ENCODE results near the gene NCAPD3.
"Not testable (repeated sequence)": the region's sequence is repeated elsewhere in the genome, so short reads cannot be mapped to it uniquely, and the experiment has no call there.

NCAPD3 gene

GRCh38 chr11:134188092-134188491, 35.7 kb downstream of the NCAPD3 start:
- H3K27ac ChIP-seq (ENCODE audit: low read depth, low read length); H3K4me1 ChIP-seq (ENCODE audit: control insufficient read depth, insufficient read depth, low read length); H3K9ac ChIP-seq (ENCODE audit: low read depth, low read length); H3K27me3 ChIP-seq (ENCODE audit: control insufficient read depth, insufficient read depth, low read length); H3K4me3 ChIP-seq (ENCODE audit: low read depth, low read length): not testable (repeated sequence)
- H3K36me3 ChIP-seq (ENCODE audit: control insufficient read depth, insufficient read depth, low read length): peaks cover 96% of the 10 kb centered on the region
- peaks cover 12% of the 10 kb centered on the region for H3K9me3 ChIP-seq (ENCODE audit: control insufficient read depth, insufficient read depth, low read length)

- no peak overlapping the region for H3K9ac ChIP-seq (ENCODE audit: low read depth, low read length)
- H3K4me1 ChIP-seq (ENCODE audit: control insufficient read depth, insufficient read depth, low read length): no peaks in the 10 kb centered on the region
- no peaks in the 10 kb centered on the region for H3K9me3 ChIP-seq (ENCODE audit: control insufficient read depth, insufficient read depth, low read length)
- no peak overlapping the region for H3K4me3 ChIP-seq (ENCODE audit: low read depth, low read length)
- H3K27ac ChIP-seq (ENCODE audit: low read depth, low read length): no peak overlapping the region
- H3K27me3 ChIP-seq (ENCODE audit: control insufficient read depth, insufficient read depth, low read length): no peaks in the 10 kb centered on the region
- peaks cover 95% of the 10 kb centered on the region for H3K36me3 ChIP-seq (ENCODE audit: control insufficient read depth, insufficient read depth, low read length)
These were observed 42.1 kb downstream of the NCAPD3 start for GRCh38 chr11:134181707-134182106.

- peaks cover 18% of the 10 kb centered on the region for H3K9me3 ChIP-seq (ENCODE audit: control insufficient read depth, insufficient read depth, low read length)
- no peak overlapping the region for H3K4me3 ChIP-seq (ENCODE audit: low read depth, low read length)
- no peak overlapping the region for H3K27ac ChIP-seq (ENCODE audit: low read depth, low read length)
- peaks cover 97% of the 10 kb centered on the region for H3K36me3 ChIP-seq (ENCODE audit: control insufficient read depth, insufficient read depth, low read length)
- no peaks in the 10 kb centered on the region for H3K4me1 ChIP-seq (ENCODE audit: control insufficient read depth, insufficient read depth, low read length)
- H3K27me3 ChIP-seq (ENCODE audit: control insufficient read depth, insufficient read depth, low read length): no peaks in the 10 kb centered on the region
- no peak overlapping the region for H3K9ac ChIP-seq (ENCODE audit: low read depth, low read length)
These were observed 45.6 kb downstream of the NCAPD3 start for GRCh38 chr11:134178032-134178674.

GRCh38 chr11:134176284-134176683, 47.5 kb downstream of the NCAPD3 start:
- H3K27ac ChIP-seq (ENCODE audit: low read depth, low read length): no peak overlapping the region
- H3K4me1 ChIP-seq (ENCODE audit: control insufficient read depth, insufficient read depth, low read length): no peaks in the 10 kb centered on the region
- peaks cover 36% of the 10 kb centered on the region for H3K9me3 ChIP-seq (ENCODE audit: control insufficient read depth, insufficient read depth, low read length)
- no peak overlapping the region for H3K4me3 ChIP-seq (ENCODE audit: low read depth, low read length)
- H3K27me3 ChIP-seq (ENCODE audit: control insufficient read depth, insufficient read depth, low read length): no peaks in the 10 kb centered on the region
- H3K36me3 ChIP-seq (ENCODE audit: control insufficient read depth, insufficient read depth, low read length): peaks cover 97% of the 10 kb centered on the region
- H3K9ac ChIP-seq (ENCODE audit: low read depth, low read length): no peak overlapping the region

GRCh38 chr11:134173296-134173695, 50.5 kb downstream of the NCAPD3 start:
- Histone ChIP-seq H3K4me3 (ENCODE audit: low read depth, low read length) (no peak overlapping the region), H3K27ac (ENCODE audit: low read depth, low read length) (no peak overlapping the region), H3K9ac (ENCODE audit: low read depth, low read length) (no peak overlapping the region), H3K9me3 (ENCODE audit: control insufficient read depth, insufficient read depth, low read length) (peaks cover 66% of the 10 kb centered on the region), H3K4me1 (ENCODE audit: control insufficient read depth, insufficient read depth, low read length) (no peaks in the 10 kb centered on the region), H3K27me3 (ENCODE audit: control insufficient read depth, insufficient read depth, low read length) (no peaks in the 10 kb centered on the region), H3K36me3 (ENCODE audit: control insufficient read depth, insufficient read depth, low read length) (peaks cover 97% of the 10 kb centered on the region)

- Histone ChIP-seq H3K9me3 (ENCODE audit: control insufficient read depth, insufficient read depth, low read length) (peaks cover 79% of the 10 kb centered on the region), H3K4me3 (ENCODE audit: low read depth, low read length) (no peak overlapping the region), H3K4me1 (ENCODE audit: control insufficient read depth, insufficient read depth, low read length) (no peaks in the 10 kb centered on the region), H3K36me3 (ENCODE audit: control insufficient read depth, insufficient read depth, low read length) (peaks cover 97% of the 10 kb centered on the region), H3K27ac (ENCODE audit: low read depth, low read length) (no peak overlapping the region), H3K9ac (ENCODE audit: low read depth, low read length) (no peak overlapping the region), H3K27me3 (ENCODE audit: control insufficient read depth, insufficient read depth, low read length) (no peaks in the 10 kb centered on the region)
These were observed 51.8 kb downstream of the NCAPD3 start for GRCh38 chr11:134171951-134172350.

- peaks cover 81% of the 10 kb centered on the region for H3K9me3 ChIP-seq (ENCODE audit: control insufficient read depth, insufficient read depth, low read length)
- H3K4me3 ChIP-seq (ENCODE audit: low read depth, low read length): no peak overlapping the region
- H3K27ac ChIP-seq (ENCODE audit: low read depth, low read length): no peak overlapping the region
- H3K27me3 ChIP-seq (ENCODE audit: control insufficient read depth, insufficient read depth, low read length): no peaks in the 10 kb centered on the region
- H3K4me1 ChIP-seq (ENCODE audit: control insufficient read depth, insufficient read depth, low read length): no peaks in the 10 kb centered on the region
- no peak overlapping the region for H3K9ac ChIP-seq (ENCODE audit: low read depth, low read length)
- H3K36me3 ChIP-seq (ENCODE audit: control insufficient read depth, insufficient read depth, low read length): peaks cover 87% of the 10 kb centered on the region
These were observed 52.9 kb downstream of the NCAPD3 start for GRCh38 chr11:134170919-134171281.

GRCh38 chr11:134170177-134170918, 53.4 kb downstream of the NCAPD3 start:
- peaks cover 87% of the 10 kb centered on the region for H3K36me3 ChIP-seq (ENCODE audit: control insufficient read depth, insufficient read depth, low read length)
- peaks cover 87% of the 10 kb centered on the region for H3K9me3 ChIP-seq (ENCODE audit: control insufficient read depth, insufficient read depth, low read length)
- no peaks in the 10 kb centered on the region for H3K4me1 ChIP-seq (ENCODE audit: control insufficient read depth, insufficient read depth, low read length)
- no peak overlapping the region for H3K27ac ChIP-seq (ENCODE audit: low read depth, low read length)
- no peaks in the 10 kb centered on the region for H3K27me3 ChIP-seq (ENCODE audit: control insufficient read depth, insufficient read depth, low read length)
- H3K9ac ChIP-seq (ENCODE audit: low read depth, low read length): no peak overlapping the region
- no peak overlapping the region; the same call in 1 of the 2 replicates for H3K4me3 ChIP-seq (ENCODE audit: low read depth, low read length)

GRCh38 chr11:134164490-134165370, 59.0 kb downstream of the NCAPD3 start:
- H3K27me3 ChIP-seq (ENCODE audit: control insufficient read depth, insufficient read depth, low read length): no peaks in the 10 kb centered on the region
- no peak overlapping the region for H3K27ac ChIP-seq (ENCODE audit: low read depth, low read length)
- H3K36me3 ChIP-seq (ENCODE audit: control insufficient read depth, insufficient read depth, low read length): peaks cover 88% of the 10 kb centered on the region
- no peak overlapping the region for H3K9ac ChIP-seq (ENCODE audit: low read depth, low read length)
- H3K4me1 ChIP-seq (ENCODE audit: control insufficient read depth, insufficient read depth, low read length): no peaks in the 10 kb centered on the region
- H3K9me3 ChIP-seq (ENCODE audit: control insufficient read depth, insufficient read depth, low read length): peaks cover 91% of the 10 kb centered on the region
- H3K4me3 ChIP-seq (ENCODE audit: low read depth, low read length): peak overlapping the region; percentile 50

- H3K4me1 ChIP-seq (ENCODE audit: control insufficient read depth, insufficient read depth, low read length): no peaks in the 10 kb centered on the region
- H3K27me3 ChIP-seq (ENCODE audit: control insufficient read depth, insufficient read depth, low read length): no peaks in the 10 kb centered on the region
- no peak overlapping the region for H3K27ac ChIP-seq (ENCODE audit: low read depth, low read length)
- H3K4me3 ChIP-seq (ENCODE audit: low read depth, low read length): no peak overlapping the region
- H3K36me3 ChIP-seq (ENCODE audit: control insufficient read depth, insufficient read depth, low read length): peaks cover 97% of the 10 kb centered on the region
- peaks cover 58% of the 10 kb centered on the region for H3K9me3 ChIP-seq (ENCODE audit: control insufficient read depth, insufficient read depth, low read length)
- no peak overlapping the region for H3K9ac ChIP-seq (ENCODE audit: low read depth, low read length)
These were observed 64.1 kb downstream of the NCAPD3 start for GRCh38 chr11:134159652-134160051.

- H3K9me3 ChIP-seq (ENCODE audit: control insufficient read depth, insufficient read depth, low read length): peaks cover 42% of the 10 kb centered on the region
- H3K36me3 ChIP-seq (ENCODE audit: control insufficient read depth, insufficient read depth, low read length): peaks cover 98% of the 10 kb centered on the region
- H3K4me1 ChIP-seq (ENCODE audit: control insufficient read depth, insufficient read depth, low read length): no peaks in the 10 kb centered on the region
- no peak overlapping the region for H3K4me3 ChIP-seq (ENCODE audit: low read depth, low read length)
- H3K27ac ChIP-seq (ENCODE audit: low read depth, low read length): no peak overlapping the region
- H3K27me3 ChIP-seq (ENCODE audit: control insufficient read depth, insufficient read depth, low read length): no peaks in the 10 kb centered on the region
- H3K9ac ChIP-seq (ENCODE audit: low read depth, low read length): no peak overlapping the region
These were observed 65.7 kb downstream of the NCAPD3 start for GRCh38 chr11:134158023-134158422.
